OCI-LY7 (cell line): ENCODE data around the gene EIF3J. TPM values are rescaled to one million over a fixed set of nuclear protein-coding genes. Genes with fewer than 3 reads are reported as not detected.

Source experiments
- BruUV-seq: library from RNA; stranded (reverse); fragments of 400-500 nt; replicated peaks from 2 replicates; lab custom pipeline; 2021; lab: Mats Ljungman, UMichigan
- CTCF ChIA-PET: fragments of 300-600 bp; sonication (Branson Sonifier 250); formaldehyde crosslinking; loops from one replicate; lab custom pipeline; 2022; ENCODE audit warnings: antibody characterized with exemption; ENCODE audit not compliant: unreplicated experiment; lab: Charles Lee
- POLR2A ChIA-PET: fragments of 300-600 bp; sonication (Branson Sonifier 250); formaldehyde crosslinking; loops from one replicate; lab custom pipeline; 2022; ENCODE audit warnings: antibody characterized with exemption; lab: Charles Lee
- DNase-seq: peaks from one replicate; pipeline ENCODE4 v3.0.0-alpha.2; 2015; ENCODE audit warnings: low spot score
- H2AFZ ChIP-seq: fragments of 200-600 bp; sonication (generic), shearing (Covaris generic); 2 replicates; pipeline ENCODE4 v1.6.1; 2014; ENCODE audit warnings: mild to moderate bottlenecking, antibody characterized with exemption, low read length, moderate library complexity
- H3K27ac ChIP-seq: fragments of 200-600 bp; sonication (generic); 2 replicates; pipeline ENCODE4 v1.5.1; 2014; ENCODE audit warnings: mixed run types, low read depth, mild to moderate bottlenecking, moderate library complexity, low read length, inconsistent platforms; ENCODE audit not compliant: poor library complexity, severe bottlenecking
- H3K36me3 ChIP-seq: fragments of 200-600 bp; sonication (generic); 2 replicates; pipeline ENCODE4 v1.6.1; 2014; ENCODE audit warnings: mild to moderate bottlenecking, antibody characterized with exemption, low read length, moderate library complexity, mixed read lengths; ENCODE audit not compliant: insufficient read depth
- H3K4me1 ChIP-seq: fragments of 200-600 bp; sonication (generic); 2 replicates; pipeline ENCODE4 v1.5.1; 2014; ENCODE audit warnings: mild to moderate bottlenecking, low read length; ENCODE audit not compliant: insufficient read depth, poor library complexity, severe bottlenecking
- H3K4me2 ChIP-seq: fragments of 200-600 bp; sonication (generic); 2 replicates; pipeline ENCODE4 v1.6.1; 2014; ENCODE audit warnings: mild to moderate bottlenecking, low read length
- H3K4me3 ChIP-seq: fragments of 200-600 bp; sonication (generic); 2 replicates; pipeline ENCODE4 v1.5.1; 2014; ENCODE audit warnings: mild to moderate bottlenecking, low read depth, low read length; ENCODE audit not compliant: poor library complexity, severe bottlenecking
- H3K79me2 ChIP-seq: fragments of 200-600 bp; sonication (generic); 2 replicates; pipeline ENCODE4 v1.6.1; 2016; ENCODE audit warnings: low read depth, mild to moderate bottlenecking, low read length, moderate library complexity, mixed read lengths; ENCODE audit not compliant: insufficient read depth
- H3K9me2 ChIP-seq: fragments of 200-600 bp; sonication (generic); 2 replicates; pipeline ENCODE4 v1.6.1; 2016; ENCODE audit warnings: mild to moderate bottlenecking, low read length, mixed read lengths; ENCODE audit not compliant: insufficient read depth
- H3K9me3 ChIP-seq: fragments of 200-600 bp; sonication (generic); 2 replicates; pipeline ENCODE4 v1.6.1; 2014; ENCODE audit warnings: mild to moderate bottlenecking, mixed run types, low read length, mixed read lengths
- H4K20me1 ChIP-seq: fragments of 200-600 bp; sonication (generic); 2 replicates; pipeline ENCODE4 v1.6.1; 2014; ENCODE audit warnings: mild to moderate bottlenecking, antibody characterized with exemption, low read length, moderate library complexity, mixed read lengths; ENCODE audit not compliant: insufficient read depth
- EZH2phosphoT487 ChIP-seq: fragments of 200-600 bp; sonication (generic); IDR thresholded peaks from 2 replicates; pipeline ENCODE4 v1.6.1; 2018; ENCODE audit warnings: low read depth, borderline replicate concordance, mild to moderate bottlenecking, mixed run types, antibody characterized with exemption, low read length, moderate library complexity, mixed read lengths
- intact Hi-C: fragments of 100-400 bp; cut with micrococcal nuclease; formaldehyde crosslinking; loops from one replicate; pipeline ENCODE4 v1.10.0; 2022; ENCODE audit not compliant: unreplicated experiment
- total RNA-seq, 2 experiments: library from RNA; depleted of rRNA in 1 of 2; stranded (reverse); fragments of >200 nt in 1 of 2; shearing (Covaris generic) in 1 of 2; gene quantifications; 2 replicates each; pipeline ENCODE4 v1.2.3, GENCODE V29; 2014 to 2022
- TF ChIP-seq, protein P1 (sequence below): fragments of 200-600 bp; sonication (generic); conservative IDR thresholded peaks from 2 replicates; pipeline ENCODE4 v1.5.1; 2014; ENCODE audit warnings: mild to moderate bottlenecking, antibody characterized with exemption, low read length, moderate library complexity, mixed read lengths

EIF3J gene
- total RNA-seq, 2 experiments from 2014 or later, result 49.4 to 131 TPM

DNA sequence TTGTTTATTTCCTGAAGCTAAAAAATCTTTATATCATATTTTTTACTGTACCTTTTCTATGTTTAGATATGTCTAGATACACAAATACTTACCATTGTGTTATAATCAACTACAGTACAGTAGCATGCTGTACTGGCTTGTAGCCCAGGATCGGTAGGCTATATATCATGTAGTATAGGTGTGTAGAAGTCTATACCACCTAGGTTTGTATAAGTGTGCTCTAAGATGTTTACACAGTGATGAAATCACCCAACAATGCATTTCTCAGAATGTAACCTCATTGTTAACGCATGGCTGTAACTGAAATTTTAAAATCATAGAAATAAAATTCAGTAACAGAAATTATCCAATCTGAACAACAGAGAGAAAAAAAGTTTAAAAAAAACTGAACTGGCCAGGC is 43.2 kb downstream of the EIF3J start:
- H3K27ac ChIP-seq, result no peak overlapping the region
- H2AFZ ChIP-seq, result no peak overlapping the region
- DNase-seq, result no peak
- H3K4me3 ChIP-seq, result no peak overlapping the region
- no peak for TF ChIP-seq EZH2phosphoT487
- TF ChIP-seq, protein P1, sequence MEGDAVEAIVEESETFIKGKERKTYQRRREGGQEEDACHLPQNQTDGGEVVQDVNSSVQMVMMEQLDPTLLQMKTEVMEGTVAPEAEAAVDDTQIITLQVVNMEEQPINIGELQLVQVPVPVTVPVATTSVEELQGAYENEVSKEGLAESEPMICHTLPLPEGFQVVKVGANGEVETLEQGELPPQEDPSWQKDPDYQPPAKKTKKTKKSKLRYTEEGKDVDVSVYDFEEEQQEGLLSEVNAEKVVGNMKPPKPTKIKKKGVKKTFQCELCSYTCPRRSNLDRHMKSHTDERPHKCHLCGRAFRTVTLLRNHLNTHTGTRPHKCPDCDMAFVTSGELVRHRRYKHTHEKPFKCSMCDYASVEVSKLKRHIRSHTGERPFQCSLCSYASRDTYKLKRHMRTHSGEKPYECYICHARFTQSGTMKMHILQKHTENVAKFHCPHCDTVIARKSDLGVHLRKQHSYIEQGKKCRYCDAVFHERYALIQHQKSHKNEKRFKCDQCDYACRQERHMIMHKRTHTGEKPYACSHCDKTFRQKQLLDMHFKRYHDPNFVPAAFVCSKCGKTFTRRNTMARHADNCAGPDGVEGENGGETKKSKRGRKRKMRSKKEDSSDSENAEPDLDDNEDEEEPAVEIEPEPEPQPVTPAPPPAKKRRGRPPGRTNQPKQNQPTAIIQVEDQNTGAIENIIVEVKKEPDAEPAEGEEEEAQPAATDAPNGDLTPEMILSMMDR, result no peak
- intact Hi-C loops, result no loop called here
- BruUV-seq, result no TSS peak
- H3K9me3 ChIP-seq, result no peaks in the 10 kb centered on the region
- no peaks in the 10 kb centered on the region for H3K4me1 ChIP-seq
- H3K4me2 ChIP-seq, result no peak overlapping the region
- no peaks in the 10 kb centered on the region for H3K79me2 ChIP-seq
- no peaks in the 10 kb centered on the region for H4K20me1 ChIP-seq
- CTCF ChIA-PET, result no interaction called here
- POLR2A ChIA-PET, result interaction anchor here (0.7 to 1.4 kb wide), 3 partner anchors 11 to 156 kb away, joined by 3 to 5 read pairs (median 4); partner anchors contain the start of gene TRIM69
- no peaks in the 10 kb centered on the region for H3K9me2 ChIP-seq
- peaks cover 68% of the 10 kb centered on the region for H3K36me3 ChIP-seq

DNA sequence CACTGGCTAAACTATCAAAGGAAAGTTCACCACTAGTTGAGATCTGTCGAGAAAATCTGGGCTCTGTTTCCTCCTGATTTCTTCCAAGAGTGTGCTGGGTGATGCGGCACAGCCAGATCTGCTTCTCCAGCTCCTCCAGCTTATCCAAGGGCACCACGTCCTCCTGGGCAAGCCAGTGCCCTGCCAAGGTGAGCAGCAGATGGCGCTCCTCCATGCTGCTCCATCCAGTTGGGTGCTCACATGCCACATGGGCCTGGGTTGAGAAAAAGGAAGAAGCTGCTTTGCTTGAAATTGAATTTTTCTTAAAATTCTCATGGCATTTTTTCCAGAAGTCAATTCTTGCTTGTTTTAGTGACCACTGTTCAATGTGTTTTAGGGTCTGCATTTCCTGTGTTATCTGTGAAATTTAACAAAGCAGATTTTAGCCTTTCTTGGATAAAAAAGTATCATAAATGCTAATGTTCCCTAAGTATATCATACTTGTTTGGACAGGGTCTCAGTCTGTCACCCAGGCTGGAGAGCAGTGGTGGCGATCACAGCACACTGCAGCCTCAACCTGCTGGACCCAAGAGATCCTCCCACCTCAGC is 47.3 kb downstream of the EIF3J start:
- H2AFZ ChIP-seq, result no peak overlapping the region
- intact Hi-C loops, result no loop called here
- H4K20me1 ChIP-seq, result no peaks in the 10 kb centered on the region
- no TSS peak for BruUV-seq
- POLR2A ChIA-PET, result interaction anchor here (0.9 to 1.1 kb wide), 2 partner anchors 30 to 152 kb away, joined by 3 to 4 read pairs; partner anchors contain the start of gene TRIM69
- H3K4me2 ChIP-seq, result no peak overlapping the region
- CTCF ChIA-PET, result interaction anchor here (0.9 kb wide), 1 partner anchor 152 kb away, joined by 3 read pairs; the partner anchor contains the start of gene TRIM69
- H3K36me3 ChIP-seq, result peaks cover 93% of the 10 kb centered on the region
- no peaks in the 10 kb centered on the region for H3K4me1 ChIP-seq
- no peaks in the 10 kb centered on the region for H3K79me2 ChIP-seq
- no peaks in the 10 kb centered on the region for H3K9me3 ChIP-seq
- no peak for TF ChIP-seq EZH2phosphoT487
- TF ChIP-seq, protein P1, result peak; percentile 86
- H3K27ac ChIP-seq, result no peak overlapping the region
- no peak overlapping the region for H3K4me3 ChIP-seq
- peak; percentile 64 for DNase-seq
- H3K9me2 ChIP-seq, result no peaks in the 10 kb centered on the region

GRCh38 chr15:44585633-44586032 is 48.7 kb downstream of the EIF3J start:
- H3K4me1 ChIP-seq, result no peaks in the 10 kb centered on the region
- no peaks in the 10 kb centered on the region for H3K79me2 ChIP-seq
- H3K9me2 ChIP-seq, result no peaks in the 10 kb centered on the region
- H3K4me3 ChIP-seq, result no peak overlapping the region
- TF ChIP-seq EZH2phosphoT487, result no peak
- TF ChIP-seq, protein P1, result no peak
- no peak overlapping the region for H3K4me2 ChIP-seq
- no peaks in the 10 kb centered on the region for H4K20me1 ChIP-seq
- no peak overlapping the region for H2AFZ ChIP-seq
- no peak for DNase-seq
- intact Hi-C loops, result loop anchor here (5.0 kb wide), 1 partner anchor 77 kb away; the partner anchor contains the start of gene SPG11
- ChIA-PET POLR2A (interaction anchor here (0.6 to 1.4 kb wide), 4 partner anchors 14 to 161 kb away, joined by 3 to 8 read pairs (median 3); no protein-coding TSS in a partner anchor), CTCF (no interaction called here)
- peaks cover 94% of the 10 kb centered on the region for H3K36me3 ChIP-seq
- no peaks in the 10 kb centered on the region for H3K9me3 ChIP-seq
- H3K27ac ChIP-seq, result no peak overlapping the region
- no TSS peak for BruUV-seq
